ENCODE data around the gene TRIM65. TPM values are rescaled to one million over a fixed set of nuclear protein-coding genes. Genes with fewer than 3 reads are reported as not detected.

TRIM65 gene
- total RNA-seq, 1 donor from 2014 or later = 21.9 TPM

- no peak for TF ChIP-seq CTCF (IDR thresholded peaks at IDR 0.05; ENCODE audit: unreplicated experiment)
- Mint-ChIP-seq H3K27ac (no peak overlapping the region), H3K27me3 (ENCODE audit: low read depth) (no peaks in the 10 kb centered on the region), H3K4me1 (peaks cover 21% of the 10 kb centered on the region), H3K4me3 (peak overlapping the region; percentile 27), H3K36me3 (peaks cover 6% of the 10 kb centered on the region), H3K9me3 (no peaks in the 10 kb centered on the region)
- DNase-seq (ENCODE audit: low spot score in 2 of 2, unreplicated experiment in 2 of 2) = no peak
These were observed 3.3 kb downstream of the TRIM65 start for GRCh38 chr17:75893305-75894048.

GRCh38 chr17:75892556-75893224, 4.1 kb downstream of the TRIM65 start:
- no peak for DNase-seq (ENCODE audit: low spot score in 2 of 2, unreplicated experiment in 2 of 2)
- Mint-ChIP-seq H3K4me3 (no peak overlapping the region), H3K4me1 (peaks cover 21% of the 10 kb centered on the region), H3K36me3 (peaks cover 6% of the 10 kb centered on the region), H3K27me3 (ENCODE audit: low read depth) (no peaks in the 10 kb centered on the region), H3K9me3 (no peaks in the 10 kb centered on the region), H3K27ac (no peak overlapping the region)
- no peak for TF ChIP-seq CTCF (IDR thresholded peaks at IDR 0.05; ENCODE audit: unreplicated experiment)

GRCh38 chr17:75891605-75892555, 4.9 kb downstream of the TRIM65 start:
- H3K36me3 Mint-ChIP-seq = peaks cover 6% of the 10 kb centered on the region
- H3K4me3 Mint-ChIP-seq = no peak overlapping the region
- H3K4me1 Mint-ChIP-seq = peaks cover 17% of the 10 kb centered on the region
- H3K27ac Mint-ChIP-seq = no peak overlapping the region
- no peak for TF ChIP-seq CTCF (IDR thresholded peaks at IDR 0.05; ENCODE audit: unreplicated experiment)
- no peaks in the 10 kb centered on the region for H3K27me3 Mint-ChIP-seq (ENCODE audit: low read depth)
- no peaks in the 10 kb centered on the region for H3K9me3 Mint-ChIP-seq
- no peak for DNase-seq (ENCODE audit: low spot score in 2 of 2, unreplicated experiment in 2 of 2)

GRCh38 chr17:75891022-75891604, 5.6 kb downstream of the TRIM65 start:
- Mint-ChIP-seq H3K36me3 (peaks cover 6% of the 10 kb centered on the region), H3K27me3 (ENCODE audit: low read depth) (no peaks in the 10 kb centered on the region), H3K9me3 (no peaks in the 10 kb centered on the region), H3K4me3 (no peak overlapping the region), H3K27ac (no peak overlapping the region), H3K4me1 (peaks cover 17% of the 10 kb centered on the region)
- TF ChIP-seq CTCF (IDR thresholded peaks at IDR 0.05; ENCODE audit: unreplicated experiment) = no peak
- no peak for DNase-seq (ENCODE audit: low spot score in 2 of 2, unreplicated experiment in 2 of 2)

GRCh38 chr17:75889454-75889853, 7.3 kb downstream of the TRIM65 start:
- H3K4me1 Mint-ChIP-seq = peaks cover 7% of the 10 kb centered on the region
- H3K27me3 Mint-ChIP-seq (ENCODE audit: low read depth) = peaks cover 4% of the 10 kb centered on the region
- H3K27ac Mint-ChIP-seq = no peak overlapping the region
- H3K36me3 Mint-ChIP-seq = peaks cover 6% of the 10 kb centered on the region
- DNase-seq (ENCODE audit: low spot score in 2 of 2, unreplicated experiment in 2 of 2) = no peak
- H3K4me3 Mint-ChIP-seq = no peak overlapping the region
- no peak for TF ChIP-seq CTCF (IDR thresholded peaks at IDR 0.05; ENCODE audit: unreplicated experiment)
- no peaks in the 10 kb centered on the region for H3K9me3 Mint-ChIP-seq
